Cardiac fibroblast (primary cell): Measurements from ENCODE around the gene TRPM3.

Experiments used
- DNase-seq, 2 donors: peaks; one replicate each; pipeline versions ENCODE4 v3.0.0 to v3.0.0-alpha.2; 2010; ENCODE audit warnings: low read depth in 2 of 2
- H3K4me3 ChIP-seq, 2 donors: replicated peaks in 1 of 2; 1 replicate in 1 of 2; 2 replicates in 1 of 2; pipeline ENCODE4 v1.5.1; 2011; ENCODE audit warnings: low read depth in 2 of 2, low read length in 2 of 2, mild to moderate bottlenecking in 2 of 2, moderate library complexity in 1 of 2
- CTCF ChIP-seq: IDR thresholded peaks from one replicate; pipeline ENCODE4 v1.5.1; 2011; ENCODE audit warnings: low read depth, mild to moderate bottlenecking, low read length, inconsistent platforms

The TRPM3 gene

GRCh38 chr9:70962761-70963440, 158.5 kb downstream of the TRPM3 start:
- DNase-seq: peak in 1 of 2 donors; percentile 22
- H3K4me3 ChIP-seq: no peak overlapping the region
- no peak for TF ChIP-seq CTCF

- no peak for DNase-seq
- TF ChIP-seq CTCF: no peak
- no peak overlapping the region for H3K4me3 ChIP-seq
Measured at GRCh38 chr9:70959366-70959765, 162.1 kb downstream of the TRPM3 start.

GRCh38 chr9:70954596-70955143, 166.8 kb downstream of the TRPM3 start:
- no peak overlapping the region for H3K4me3 ChIP-seq
- TF ChIP-seq CTCF: no peak
- no peak for DNase-seq

- DNase-seq: peak; percentile 90
- TF ChIP-seq CTCF: no peak
- no peak overlapping the region for H3K4me3 ChIP-seq
Measured at GRCh38 chr9:70954126-70954525, 167.3 kb downstream of the TRPM3 start.

GRCh38 chr9:70951749-70952727, 169.4 kb downstream of the TRPM3 start:
- DNase-seq: peak; percentile 23 to 41
- no peak for TF ChIP-seq CTCF
- no peak overlapping the region for H3K4me3 ChIP-seq

GRCh38 chr9:70950270-70950669, 171.2 kb downstream of the TRPM3 start:
- TF ChIP-seq CTCF: no peak
- H3K4me3 ChIP-seq: no peak overlapping the region
- no peak for DNase-seq
